Smooth muscle cell of the brain vasculature (primary cell): ENCODE measurements around the gene PSMD6.
A peak's percentile ranks its signal among the peaks of the same experiment; 100 is the strongest.

Experiments
- DNase-seq: peaks from one replicate; pipeline ENCODE4 v3.0.0-alpha.2; 2012; ENCODE audit warnings: low read depth, low spot score

The PSMD6 gene

DNA sequence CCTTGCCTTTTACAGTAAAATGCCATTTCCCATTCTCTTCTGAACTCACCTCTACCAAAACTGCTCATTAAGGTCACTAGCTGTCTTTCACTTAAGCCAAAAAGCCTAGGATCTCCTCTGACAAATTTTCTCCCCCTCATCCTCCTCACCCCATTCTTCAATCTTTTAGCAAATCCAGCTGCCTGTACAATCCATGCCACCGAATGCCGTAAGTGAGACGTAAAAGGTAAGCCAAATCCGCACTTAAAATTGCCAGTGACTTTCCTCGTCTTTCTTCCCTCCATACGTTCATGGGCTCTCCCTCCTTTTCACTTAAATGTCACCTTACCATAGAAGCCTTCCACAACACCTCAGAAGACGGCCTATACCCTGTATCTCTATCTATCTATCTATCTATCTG, 13.8 kb downstream of the PSMD6 start:
- DNase-seq, result no peak

DNA sequence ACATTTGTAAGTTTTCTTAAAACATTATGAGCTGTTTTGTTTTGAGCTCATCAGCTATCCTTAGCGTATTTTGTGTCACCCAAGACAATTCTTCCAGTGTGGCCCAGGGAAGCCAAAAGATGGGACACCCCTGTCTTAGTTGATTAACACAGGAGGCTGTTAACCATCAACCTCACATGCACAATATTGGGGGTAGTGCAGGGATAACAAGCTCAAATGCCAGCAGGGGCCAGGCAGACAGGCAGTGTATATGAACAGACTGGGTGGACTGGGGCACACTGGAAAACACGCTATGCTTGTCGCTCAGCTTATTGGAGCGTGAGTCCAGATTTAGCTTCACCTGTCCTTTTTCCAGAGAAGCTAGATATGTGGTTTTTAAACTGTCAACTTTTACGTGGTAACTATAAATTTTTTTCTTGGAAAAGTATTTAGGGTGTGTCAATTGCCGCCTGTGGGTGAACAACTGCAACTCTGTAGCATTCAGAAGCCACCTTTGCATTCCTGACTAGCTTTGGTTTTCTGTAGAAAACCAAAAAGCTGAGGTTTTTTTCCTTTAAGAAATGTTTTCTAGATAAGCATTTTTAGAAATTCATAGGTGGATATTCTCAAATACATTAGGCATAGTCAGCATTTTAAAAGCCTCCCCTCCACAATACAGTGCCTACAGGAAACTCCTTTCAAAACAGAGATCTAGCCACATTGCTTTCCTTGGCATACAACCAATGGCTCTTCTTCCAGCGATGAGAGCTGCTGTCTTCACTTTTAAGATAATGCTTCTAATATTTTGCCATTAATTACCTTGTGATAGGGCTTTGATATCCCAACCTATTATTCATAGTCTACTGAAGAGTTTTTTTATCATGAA, 14.6 kb downstream of the PSMD6 start:
- DNase-seq, result no peak

DNA sequence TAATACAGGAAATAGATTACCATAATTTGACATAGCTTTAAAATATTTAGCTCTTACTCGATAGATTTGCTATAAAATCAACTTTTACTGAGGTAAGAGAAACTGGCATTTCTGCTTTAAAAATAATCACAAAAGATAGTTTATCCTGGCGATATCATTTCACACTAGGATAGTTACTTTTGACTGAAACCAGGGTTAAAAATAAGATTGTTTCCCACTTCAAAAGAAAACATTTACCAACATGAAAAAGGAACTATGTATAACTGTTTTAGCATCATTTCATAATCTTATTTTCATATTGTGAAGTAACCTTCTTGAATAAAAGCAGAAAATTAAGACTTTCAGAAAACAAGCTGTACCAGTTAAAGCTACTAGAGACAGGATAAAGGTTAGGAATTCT, 15.3 kb downstream of the PSMD6 start:
- no peak for DNase-seq

DNA sequence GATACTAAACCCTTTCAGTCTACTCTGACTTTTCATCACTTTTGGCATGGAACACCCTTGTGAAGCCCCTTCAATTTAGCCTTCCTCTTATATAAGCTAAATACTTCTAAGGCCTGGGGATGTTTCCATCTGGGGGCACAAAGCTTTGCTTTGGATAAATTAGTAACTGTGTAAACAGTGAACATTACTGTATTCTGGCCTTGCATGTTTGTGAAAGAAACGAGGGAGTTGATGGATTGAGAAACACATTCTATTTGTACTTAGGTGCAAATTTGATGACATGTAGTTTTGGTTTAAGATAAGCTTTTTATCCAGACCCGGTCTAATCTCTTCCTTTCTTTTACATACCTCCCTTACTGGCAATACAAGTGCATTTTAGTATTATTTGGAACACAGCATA, 19.7 kb downstream of the PSMD6 start:
- DNase-seq, result no peak

DNA sequence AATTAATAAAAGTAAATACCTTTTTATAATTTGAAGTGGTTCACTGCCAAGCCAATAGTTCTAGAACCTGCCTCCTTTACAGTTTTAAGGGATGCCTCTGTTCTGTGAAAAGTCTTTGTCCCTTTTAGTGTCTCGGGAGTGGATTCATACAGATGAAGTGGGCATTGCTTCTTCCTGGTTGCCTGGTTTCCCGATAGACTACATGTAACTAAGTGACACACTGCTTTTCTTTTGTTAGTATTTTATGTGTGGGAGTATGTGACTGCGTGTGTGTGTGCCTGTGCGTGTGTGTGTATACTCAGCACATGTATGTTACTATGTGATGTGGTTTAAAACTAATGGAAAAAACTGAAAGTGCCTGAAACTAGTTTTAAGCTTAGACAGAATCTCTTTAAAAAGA, 21.1 kb downstream of the PSMD6 start:
- DNase-seq, result no peak

DNA sequence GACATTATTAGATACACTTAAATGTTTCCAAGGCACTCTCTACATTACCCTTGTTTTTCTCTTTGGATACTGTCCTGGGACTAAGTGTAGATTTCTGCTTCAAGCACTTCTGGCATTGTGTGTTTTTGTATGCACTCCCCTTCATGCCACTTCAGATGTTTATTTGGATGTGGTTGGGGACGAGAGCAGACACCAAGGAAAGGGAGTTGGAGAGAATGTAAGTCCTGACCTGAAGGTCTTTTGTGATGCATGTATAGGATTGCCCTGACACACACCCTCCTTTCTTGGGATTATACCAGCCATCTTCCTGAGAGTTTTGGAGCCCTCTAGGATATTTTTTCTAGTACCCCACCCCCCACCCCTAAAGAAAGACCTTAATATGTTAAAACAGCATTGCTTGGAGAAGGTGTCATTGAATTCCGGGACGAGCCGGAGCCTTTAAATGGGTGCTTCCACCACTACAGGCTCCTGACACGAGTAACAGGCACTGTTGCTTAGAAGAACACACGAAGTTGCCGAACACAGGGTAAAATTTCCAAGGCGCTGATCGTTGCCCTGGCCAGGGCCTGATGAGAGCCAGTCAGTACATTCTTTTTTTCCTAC, 22.7 kb downstream of the PSMD6 start:
- no peak for DNase-seq

DNA sequence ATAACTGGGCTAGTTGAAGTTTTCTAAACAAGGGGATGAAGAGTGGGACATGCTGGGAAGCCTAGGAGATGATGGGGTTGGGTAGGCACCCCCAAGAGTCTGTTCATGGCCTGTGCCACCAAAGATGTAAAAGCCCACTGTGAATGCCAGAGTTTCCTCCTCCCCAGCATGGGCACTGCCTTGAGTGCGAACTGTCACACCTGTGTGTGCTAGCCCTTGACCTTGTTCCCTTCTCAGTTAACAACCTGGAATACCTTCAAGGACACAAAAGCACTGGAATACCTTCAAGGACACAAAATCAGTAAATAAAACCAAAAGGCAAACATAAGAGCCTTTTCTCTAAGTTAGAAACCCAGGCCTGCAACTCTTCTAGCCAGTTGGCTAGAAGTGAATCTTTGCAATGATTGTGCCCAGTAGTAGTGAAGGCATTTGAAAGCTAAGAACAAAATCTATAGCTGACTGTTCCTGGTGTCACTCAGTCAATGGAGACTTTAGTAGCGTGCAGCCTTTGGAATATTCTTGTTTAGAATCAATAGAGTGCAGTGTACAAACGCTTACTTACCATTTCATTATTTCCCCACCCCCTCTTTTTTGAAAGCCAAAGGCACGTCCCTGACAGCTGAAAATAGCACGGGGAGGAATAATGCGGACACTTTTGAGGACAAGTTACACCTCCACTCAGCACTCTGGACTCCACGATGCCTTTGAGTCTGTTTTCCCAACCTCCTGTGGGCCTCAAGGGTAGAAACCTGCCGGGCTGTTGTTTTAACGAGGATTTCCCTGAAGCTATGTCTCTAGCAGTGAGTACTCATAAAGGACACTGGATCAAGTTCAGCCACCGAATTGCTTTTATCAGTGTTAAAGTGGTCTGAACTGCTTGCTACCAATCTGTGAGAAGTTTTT, 24.2 kb downstream of the PSMD6 start:
- DNase-seq, result no peak

DNA sequence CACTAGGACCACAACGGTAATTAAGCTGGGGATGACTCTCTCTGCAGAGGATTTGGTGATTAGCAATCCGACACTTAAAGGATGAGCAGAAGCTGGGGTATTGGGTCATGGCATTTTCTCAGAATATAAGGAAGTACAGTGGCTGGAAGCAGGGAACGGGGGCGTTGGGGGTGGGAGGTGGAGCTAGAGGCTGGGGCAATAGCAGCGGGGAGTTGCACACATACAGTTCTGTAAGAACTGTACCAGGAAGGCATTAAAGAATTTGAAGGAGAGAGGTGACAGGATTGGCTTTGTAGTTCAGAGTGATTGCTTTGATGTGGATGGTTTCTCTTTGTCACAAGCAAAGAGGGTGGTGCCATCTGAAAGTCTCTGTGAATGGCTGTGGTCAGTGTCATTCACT, 28.2 kb downstream of the PSMD6 start:
- no peak for DNase-seq

DNA sequence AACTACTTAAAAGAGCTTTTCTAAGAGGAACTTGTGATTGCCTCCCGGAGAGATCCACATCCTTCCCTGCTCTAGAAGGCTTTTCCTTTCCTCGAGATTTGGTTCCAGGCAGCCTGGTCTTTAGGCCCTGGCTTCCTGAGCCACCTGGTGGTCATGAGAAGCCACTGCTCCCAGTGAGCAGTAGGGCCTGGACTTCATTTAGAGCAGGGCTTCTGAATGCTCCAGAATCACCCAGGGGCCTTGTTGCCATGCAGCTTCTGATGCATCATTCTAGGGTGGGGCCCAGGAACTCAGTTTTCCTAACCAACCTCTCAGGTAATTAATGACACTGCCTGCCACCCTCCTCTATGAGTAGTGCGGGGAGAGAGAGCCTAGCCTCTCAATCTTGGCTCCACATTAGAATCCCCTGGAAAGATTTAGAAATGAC, 29.6 kb downstream of the PSMD6 start:
- DNase-seq, result peak; percentile 61

DNA sequence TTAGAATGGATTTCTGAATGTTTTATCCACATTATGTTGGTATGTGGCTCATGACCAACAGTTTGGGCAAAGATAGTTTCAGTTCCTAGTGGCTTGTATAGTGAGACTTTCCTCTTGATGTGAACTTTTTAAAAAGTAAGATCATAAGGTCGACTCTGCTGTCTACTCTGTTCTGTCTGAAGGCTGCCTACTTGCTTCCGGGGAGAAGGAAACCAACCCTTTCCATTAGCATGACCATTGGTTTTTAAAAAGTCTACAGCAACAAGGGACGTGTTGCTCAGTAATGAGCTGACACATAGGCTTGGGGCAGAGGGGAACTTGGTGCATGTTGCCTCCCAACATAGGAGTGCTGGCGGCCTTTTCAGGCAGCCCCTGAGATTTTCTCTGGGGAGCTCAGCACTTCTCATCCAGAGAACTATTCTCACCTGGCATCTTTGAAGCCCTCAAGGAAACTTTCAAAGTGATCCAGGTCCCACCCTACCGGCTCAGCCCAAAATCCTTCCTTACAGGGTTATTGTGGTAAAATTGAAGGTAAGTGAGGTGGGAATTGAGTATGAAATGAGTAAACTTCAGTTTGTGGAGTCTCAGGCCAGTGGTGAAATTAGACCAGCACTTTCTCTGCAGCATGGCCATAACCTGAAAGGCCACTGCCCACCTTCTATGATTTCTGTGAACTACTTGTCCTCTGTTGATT, 30.6 kb downstream of the PSMD6 start:
- no peak for DNase-seq

DNA sequence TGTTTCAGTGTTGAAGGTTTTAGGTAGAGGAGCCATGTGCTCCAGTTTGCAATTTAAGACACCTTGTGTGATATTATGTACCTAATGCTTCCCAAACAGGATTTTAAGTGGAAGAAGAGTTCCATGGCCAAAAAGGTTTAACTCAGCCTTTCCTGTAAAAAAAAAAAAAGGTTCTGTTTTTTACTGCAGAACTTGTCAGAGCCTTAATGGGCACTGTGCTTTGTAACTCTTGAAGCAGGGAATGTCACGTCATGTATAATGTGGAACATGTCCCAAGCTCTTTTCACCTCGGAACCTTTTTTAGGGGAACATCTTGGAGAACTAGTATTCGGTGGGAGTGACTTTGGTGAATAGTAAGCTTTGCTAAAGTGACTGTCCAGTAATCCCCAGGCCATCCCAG, 31.6 kb downstream of the PSMD6 start:
- no peak for DNase-seq

DNA sequence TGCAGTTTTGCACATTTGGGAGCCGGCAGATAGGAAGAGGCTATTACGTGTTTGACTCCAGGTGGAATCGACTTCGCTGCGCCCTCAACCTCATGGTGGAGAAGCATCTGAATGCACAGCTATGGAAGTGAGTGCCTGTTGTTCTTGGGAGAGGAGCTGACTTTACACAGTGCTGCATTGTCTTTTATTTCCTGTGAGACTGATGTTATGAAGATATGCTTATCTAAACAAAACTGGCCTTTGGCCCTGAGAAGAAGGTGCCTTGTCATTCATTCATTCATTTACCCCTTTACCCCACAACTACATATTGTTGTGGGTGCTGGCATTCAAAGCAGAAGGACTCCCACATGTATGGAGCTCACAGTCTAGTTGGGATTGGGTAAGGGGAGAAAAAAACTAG, 32.6 kb downstream of the PSMD6 start:
- no peak for DNase-seq

DNA sequence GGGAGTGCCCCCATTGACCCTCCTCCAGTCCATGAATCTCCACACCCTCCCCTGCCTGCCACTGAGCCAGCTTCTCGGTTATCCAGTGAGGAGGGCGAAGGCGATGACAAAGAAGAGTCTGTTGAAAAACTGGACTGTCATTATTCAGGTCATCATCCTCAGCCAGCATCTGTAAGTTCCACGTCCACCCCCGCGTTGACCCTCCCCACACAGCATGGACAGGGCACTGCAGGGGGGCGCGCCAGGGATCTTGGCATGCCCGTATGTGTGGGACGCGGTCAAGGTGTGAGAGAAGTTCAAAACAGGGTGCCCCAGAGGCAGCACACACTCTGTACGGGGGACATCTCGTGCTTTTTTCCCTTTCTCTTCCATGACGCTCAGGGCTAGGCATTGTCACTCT, 33.1 kb downstream of the PSMD6 start:
- DNase-seq, result no peak

DNA sequence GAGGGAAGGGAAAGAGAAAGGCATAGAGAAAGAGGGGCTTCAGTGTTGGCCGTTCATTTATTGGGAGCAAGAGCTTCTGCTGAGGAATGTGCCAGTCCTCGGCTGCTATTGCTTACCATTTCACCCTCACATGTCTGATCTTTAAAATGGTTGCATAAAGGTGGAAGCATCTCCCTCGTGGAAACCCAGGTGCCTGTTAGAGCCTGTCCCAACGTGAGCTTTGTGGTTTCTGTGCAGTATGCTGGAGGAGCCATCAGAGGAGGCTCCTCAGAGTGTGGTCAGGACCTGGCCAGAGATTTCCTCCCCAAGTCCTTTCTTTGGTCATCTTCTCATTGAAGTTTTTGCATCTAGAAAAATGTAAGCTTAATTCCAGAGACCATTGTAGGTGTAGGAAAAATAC, 34.4 kb downstream of the PSMD6 start:
- no peak for DNase-seq

DNA sequence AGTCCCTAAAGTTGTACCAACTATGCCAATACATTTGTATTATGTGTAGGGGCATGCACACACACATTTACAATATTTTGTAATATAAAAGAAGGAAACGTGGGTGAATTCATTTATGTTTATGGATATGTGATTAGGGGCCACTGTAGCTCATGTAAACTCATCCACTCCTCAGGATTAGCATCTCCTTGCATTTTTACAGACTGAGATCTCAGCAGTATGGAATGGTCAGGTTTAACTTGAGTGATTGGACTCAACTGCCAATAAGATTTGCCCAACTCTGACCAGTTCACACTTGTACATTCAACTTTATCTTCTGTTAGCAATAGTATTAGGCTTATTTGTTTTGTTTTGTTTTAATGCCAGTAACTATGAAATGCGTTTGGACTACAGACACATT, 36.5 kb downstream of the PSMD6 start:
- no peak for DNase-seq

DNA sequence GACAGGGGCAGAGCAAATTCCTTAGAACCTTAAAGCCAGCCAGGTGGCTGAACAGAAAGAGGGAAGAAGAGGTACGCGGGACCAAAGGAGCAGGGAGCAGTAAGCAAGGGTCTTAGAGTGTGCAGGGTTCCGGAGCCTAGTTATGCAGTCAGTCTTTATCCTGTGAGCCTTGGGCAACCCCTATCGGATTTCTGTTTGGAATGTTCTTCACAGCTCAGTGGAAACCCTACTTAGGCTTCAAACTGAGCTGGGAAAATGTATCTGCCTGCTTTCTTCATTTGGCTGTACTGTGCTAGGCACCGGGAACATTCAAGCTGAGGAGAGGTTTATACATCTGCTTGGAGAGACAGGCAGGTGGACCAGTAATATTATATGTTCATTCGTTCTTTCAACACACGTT, 37.1 kb downstream of the PSMD6 start:
- no peak for DNase-seq

DNA sequence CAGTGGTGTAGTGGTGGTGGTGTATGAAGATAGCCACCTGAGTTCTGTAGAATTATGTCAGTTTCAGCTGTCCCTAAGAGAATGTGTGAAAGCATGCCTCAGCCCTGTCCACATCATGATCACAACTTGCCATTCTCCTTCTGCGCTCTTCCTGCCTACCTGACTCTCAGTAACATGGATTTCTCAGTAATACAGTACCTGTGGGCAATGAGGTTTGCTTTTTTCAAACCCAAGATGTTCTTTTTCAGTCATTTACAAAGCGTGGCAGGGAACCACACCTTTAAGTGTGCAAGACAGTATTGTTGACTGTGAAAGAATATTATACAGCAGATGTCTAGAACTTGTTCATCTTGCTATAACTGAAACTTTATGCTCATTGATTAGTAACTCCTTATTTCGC, 38.9 kb downstream of the PSMD6 start:
- no peak for DNase-seq

DNA sequence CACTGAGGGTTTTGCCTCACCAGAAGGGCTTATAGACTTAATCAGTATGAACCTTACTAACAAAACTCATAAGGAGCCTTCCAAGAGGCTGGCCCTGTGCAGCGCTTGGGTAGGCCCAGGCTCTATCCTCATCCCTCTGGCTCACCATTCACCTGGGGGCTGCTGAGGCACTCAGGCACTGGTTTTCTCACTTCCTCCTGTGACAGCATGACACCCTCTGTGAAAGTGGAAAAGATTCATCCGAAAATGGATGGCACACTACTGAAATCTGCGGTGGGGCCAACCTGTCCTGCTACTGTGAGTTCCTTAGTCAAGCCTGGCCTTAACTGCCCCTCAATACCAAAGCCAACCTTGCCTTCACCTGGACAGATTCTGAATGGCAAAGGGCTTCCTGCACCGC, 41.3 kb downstream of the PSMD6 start:
- no peak for DNase-seq

DNA sequence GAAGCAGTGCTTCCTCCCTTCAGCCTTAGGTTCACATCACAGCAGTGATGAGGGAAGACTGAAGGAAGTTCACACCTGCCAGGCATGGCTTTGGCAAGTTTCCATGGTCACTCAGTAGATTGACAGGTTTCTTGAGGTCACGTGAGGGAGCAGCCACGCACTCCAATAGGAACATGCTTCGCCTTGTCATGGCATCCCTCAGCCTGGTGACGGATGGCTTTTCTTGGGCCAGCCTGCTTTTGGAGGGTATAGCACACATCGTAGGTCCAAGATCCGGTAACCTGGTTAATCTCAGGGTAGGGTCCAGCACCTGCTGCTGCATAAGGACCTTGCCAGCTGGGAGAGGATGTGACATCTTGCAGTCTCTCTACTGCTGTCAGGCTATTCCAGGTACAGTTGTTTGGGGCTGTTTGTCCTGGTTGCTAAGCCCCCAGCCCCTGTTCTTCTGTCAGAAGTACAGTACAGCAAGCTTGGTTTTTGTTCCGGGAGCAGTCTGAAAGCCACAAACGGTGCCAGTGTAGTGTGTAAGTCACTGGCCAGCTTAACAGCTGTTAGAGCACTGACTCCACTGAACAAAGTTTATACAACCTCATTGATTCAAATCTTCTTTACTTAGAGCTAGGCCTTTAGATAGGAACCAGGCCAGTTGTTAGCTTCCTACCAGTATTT, 42.3 kb downstream of the PSMD6 start:
- no peak for DNase-seq

DNA sequence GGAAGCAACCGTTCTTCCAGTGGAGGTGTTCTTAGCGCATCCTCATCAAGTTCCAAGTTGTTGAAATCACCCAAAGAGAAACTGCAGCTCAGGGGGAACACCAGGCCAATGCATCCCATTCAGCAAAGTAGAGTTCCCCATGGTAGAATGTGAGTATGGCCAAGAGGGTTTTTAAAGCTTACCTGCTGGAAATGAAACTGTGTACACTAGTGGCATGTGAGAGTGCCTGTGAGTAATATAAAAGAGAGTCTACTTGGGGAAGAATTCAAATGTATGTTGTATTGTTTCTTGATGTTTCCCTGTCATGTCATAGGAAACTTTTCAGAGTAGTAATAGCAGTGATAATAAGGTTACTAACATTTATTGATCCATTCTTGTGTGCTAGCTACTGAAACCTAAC, 43.3 kb downstream of the PSMD6 start:
- DNase-seq, result no peak
